ENCODE data around the gene NINJ2.

NINJ2 gene

DNA sequence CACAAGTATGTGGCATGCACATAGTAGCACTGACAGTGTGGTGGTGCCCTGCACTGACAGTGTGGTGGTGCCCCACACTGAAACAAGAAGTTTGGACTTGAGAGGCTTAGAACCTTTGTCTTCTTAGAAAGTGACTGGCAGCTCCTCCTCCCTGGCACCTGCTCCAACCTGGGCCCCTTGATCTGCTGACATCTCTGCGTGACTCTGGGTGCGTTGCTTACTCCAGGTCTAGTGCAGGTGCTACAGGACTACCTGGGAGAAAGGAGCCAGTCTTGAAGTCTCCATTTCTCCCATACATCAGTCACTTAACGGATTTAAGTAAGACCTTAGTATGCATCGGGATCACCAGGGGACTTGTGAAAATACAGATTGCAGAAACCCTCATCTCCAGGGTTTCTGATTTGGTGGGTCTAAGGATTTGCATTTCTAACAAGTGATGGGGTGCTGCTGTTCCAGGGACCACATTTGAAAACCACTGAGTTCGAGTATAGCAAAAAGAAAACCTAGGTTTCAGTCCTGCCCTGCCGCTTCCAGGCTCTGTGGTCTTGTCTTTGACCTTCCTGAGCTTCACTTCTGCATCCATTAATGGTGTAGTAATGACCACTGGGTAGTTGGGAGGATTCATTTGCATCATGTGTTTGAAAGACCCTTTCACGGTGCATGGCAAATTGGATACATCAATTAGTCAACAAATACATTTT lies 15.7 kb downstream of the NINJ2 start:
- TF ChIP-seq, protein P1, sequence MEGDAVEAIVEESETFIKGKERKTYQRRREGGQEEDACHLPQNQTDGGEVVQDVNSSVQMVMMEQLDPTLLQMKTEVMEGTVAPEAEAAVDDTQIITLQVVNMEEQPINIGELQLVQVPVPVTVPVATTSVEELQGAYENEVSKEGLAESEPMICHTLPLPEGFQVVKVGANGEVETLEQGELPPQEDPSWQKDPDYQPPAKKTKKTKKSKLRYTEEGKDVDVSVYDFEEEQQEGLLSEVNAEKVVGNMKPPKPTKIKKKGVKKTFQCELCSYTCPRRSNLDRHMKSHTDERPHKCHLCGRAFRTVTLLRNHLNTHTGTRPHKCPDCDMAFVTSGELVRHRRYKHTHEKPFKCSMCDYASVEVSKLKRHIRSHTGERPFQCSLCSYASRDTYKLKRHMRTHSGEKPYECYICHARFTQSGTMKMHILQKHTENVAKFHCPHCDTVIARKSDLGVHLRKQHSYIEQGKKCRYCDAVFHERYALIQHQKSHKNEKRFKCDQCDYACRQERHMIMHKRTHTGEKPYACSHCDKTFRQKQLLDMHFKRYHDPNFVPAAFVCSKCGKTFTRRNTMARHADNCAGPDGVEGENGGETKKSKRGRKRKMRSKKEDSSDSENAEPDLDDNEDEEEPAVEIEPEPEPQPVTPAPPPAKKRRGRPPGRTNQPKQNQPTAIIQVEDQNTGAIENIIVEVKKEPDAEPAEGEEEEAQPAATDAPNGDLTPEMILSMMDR (IDR thresholded peaks at IDR 0.05): no peak

DNA sequence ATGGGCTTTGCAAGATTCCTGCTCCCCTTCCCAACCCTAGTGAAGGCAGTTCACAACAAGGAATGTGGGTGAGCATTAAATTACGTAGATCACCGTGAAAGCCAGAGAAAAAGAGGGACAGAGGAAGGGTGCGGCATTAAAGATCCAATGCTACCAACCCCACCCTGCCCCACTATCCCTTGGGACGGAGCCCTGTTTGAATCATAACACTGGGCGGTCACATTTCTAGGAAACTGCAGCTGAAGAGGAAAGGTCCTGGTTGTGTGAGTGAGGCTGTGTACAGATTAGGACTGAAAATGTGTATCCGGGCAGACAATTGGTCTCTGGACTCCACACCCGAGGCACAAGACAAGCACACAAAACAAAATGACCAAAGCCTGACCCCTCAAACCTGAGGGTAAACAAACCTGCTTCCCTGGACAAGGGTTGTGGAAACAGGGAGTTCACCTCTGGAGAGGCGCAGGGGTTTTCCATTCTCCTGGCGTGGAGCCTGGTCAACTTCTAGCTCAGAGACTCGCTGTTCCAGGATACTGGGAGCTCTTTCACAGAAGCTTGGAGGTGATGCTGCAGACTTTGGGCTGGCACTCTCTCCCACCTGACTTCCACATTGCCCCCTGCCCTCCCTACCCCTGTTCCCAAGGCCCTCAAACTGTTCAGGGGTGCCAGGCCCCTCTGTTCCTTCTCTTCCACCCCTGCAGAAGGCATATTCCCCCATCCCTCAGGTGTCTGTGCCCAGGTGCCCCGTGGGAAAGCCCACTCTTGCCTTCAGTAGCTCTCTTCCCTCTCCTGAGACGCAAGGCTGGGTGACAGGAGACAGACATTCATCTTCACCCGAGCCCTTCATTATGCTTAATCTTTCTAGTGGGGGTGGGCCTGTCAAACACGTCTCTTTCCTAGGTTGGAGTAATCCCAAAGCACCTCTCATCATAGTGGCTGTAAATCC lies 16.5 kb downstream of the NINJ2 start:
- TF ChIP-seq, protein P1 (IDR thresholded peaks at IDR 0.05): no peak

DNA sequence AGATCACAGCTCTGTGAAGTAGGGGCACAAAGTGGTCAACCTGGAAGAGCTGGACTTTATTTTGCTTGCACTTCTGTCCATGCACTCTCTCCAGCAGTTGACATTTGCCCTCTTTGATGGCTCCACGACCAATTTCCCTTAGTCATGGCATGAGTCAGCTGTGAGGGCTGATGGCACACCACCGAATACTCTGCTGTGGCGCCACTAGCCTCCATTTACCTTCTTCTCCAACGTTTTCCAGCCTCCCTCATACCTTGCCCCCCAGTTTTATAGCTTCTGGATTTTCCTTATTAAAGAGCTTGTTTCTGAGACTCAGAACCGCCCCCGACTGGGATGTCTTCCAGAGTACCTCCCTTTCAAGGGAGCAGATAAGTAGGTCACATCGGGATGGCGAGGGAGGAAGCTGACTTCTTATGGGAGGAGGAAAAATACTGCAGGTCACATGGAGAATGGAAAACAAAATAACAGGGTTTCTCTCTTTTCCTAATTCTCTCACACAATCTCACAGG lies 17.6 kb downstream of the NINJ2 start:
- TF ChIP-seq, protein P1 (IDR thresholded peaks at IDR 0.05): no peak

DNA sequence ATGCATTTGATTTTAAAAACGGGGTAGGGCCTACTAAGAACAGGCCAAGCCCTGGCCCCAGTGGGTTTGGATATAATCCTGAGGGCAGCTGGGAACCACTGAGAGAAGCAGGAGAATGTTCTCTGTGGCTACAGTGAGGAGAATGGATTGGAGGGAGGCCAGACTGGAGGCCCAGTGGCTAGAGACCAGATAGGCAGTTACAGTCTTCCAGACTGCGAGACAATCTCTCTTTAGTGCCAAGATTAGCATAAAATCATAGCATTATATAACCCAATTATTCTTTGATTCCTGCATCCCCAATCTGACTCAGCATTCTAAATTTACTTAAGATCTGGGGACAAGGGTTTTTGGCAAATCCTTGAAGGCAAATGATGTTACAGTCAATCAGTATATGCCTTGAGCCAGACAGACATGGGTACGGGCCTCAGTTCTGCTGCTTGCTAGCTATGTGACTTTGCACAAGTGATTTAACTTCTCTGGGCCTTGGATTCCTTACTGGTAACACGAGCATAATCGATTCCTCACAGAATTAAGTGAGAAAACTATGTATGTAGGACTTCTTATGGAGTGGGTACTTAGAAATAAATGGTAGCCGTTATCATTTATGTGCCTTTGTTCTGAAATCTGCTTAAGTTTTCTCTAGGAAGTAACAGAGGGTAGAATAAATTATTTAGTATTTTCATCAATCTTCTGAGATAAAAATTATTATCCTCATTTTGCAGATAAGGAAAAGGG lies 18.3 kb downstream of the NINJ2 start:
- TF ChIP-seq, protein P1 (IDR thresholded peaks at IDR 0.05): no peak

DNA sequence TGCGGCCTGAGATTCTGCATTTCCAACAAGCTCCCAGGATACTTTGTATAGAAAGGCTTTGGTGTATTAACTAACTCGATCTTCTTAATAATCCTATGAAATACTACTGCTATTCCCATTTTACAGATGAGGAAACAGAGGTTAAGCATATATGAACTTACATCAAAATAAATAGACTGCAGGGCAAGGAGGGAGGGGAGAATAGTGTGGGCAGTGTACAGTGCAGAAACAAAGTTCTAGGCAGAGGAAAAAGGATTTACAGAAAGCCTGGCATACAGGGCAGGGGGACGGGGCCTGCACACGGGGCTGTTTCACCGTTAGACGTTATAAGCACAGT lies 19.0 kb downstream of the NINJ2 start:
- TF ChIP-seq, protein P1 (IDR thresholded peaks at IDR 0.05): no peak

DNA sequence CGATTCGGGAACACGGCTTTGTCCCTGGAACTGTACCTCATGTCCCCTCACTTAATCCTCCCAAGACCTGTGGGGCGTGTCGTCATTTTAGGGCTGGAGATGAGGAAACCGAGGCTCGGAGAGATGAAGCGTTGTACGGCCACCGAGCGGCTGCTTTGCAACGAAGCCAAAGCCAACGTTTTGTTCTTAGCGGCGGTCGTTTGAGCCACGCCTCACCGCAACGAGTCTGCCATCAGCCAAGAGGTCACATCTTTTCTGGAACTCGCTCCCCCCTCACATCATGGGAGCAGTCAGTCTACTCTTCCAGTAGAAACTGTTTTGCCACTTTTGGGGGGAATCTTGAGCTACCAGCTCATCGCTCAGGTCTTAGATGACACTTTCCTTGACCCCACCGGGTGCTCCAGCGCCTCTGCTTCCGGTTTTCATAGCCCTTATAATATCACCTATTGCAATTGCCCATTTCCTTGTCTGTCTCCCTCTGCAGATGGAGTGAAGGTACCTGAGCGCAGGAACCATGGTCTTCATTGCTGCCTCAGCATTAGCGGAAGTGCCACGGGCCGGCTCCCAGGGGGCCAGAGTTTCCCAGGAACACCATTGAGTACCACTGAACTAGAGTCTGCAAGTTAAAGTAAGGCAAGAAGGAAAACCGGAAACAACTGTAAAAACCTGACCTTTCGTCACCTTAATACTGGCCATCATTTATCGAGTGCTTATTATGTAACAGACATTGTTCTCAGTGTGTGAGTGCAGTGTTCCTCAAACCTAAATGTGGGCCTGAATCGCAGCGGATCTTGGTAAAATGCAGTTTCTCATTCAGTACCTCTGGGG lies 19.6 kb downstream of the NINJ2 start:
- TF ChIP-seq, protein P1 (IDR thresholded peaks at IDR 0.05): no peak
